ENCODE measurements around the gene TXNDC8.

DNA sequence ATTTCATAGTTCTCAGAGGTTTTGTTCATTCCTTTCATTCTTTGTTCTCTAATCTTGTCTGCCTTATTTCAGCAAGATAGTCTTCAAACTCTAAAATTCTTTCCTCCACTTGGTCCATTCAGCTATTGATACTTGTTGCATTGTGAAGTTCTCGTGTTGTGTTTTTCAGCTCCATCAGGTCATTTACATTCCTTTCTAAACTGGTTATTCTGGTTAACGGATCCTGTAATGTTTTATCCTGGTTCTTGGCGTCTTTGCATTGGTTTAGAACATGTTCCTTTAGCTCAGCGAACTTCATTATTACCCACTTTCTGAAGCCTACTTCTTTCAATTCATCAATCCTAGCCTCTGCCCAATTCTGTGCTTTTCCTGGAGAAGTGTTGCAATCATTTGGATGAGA lies 45.1 kb upstream of the TXNDC8 start:
- TF ChIP-seq CTCF (IDR thresholded peaks at IDR 0.05; ENCODE audit: poor library complexity) = no peak
- TF ChIP-seq EZH2phosphoT487 (IDR thresholded peaks at IDR 0.05; ENCODE audit: low read depth, severe bottlenecking, unreplicated experiment) = no peak
